HepG2 (cell line): Measurements from ENCODE around the gene HSDL1. TPM values are rescaled to one million over a fixed set of nuclear protein-coding genes. Genes with fewer than 3 reads are reported as not detected.

ENCODE experiments used
- CREB1 ChIP-seq, 2 experiments: fragments of 450-650 bp in 1 of 2; IDR thresholded peaks; 2 replicates each; pipeline ENCODE4 v1.6.1; 2016 to 2017; ENCODE audit warnings: control low read depth in 1 of 2, mild to moderate bottlenecking in 1 of 2, missing compliant biosample characterization in 1 of 2, missing genetic modification characterization in 1 of 2
- FOSL1 ChIP-seq: sonication (generic); formaldehyde crosslinking; IDR thresholded peaks from 2 replicates; pipeline ENCODE4 v1.9.0; 2021; ENCODE audit warnings: missing genetic modification reagents, borderline replicate concordance
- GATAD1 ChIP-seq: IDR thresholded peaks from 2 replicates; pipeline ENCODE4 v1.6.1; 2016; ENCODE audit warnings: missing genetic modification reagents, missing compliant biosample characterization
- RBM22 ChIP-seq: fragments of 200-400 bp; formaldehyde crosslinking; optimal IDR thresholded peaks from 2 replicates; pipeline ENCODE3; 2017; ENCODE audit warnings: mild to moderate bottlenecking, low read length, moderate library complexity
- SNAI1 ChIP-seq: sonication (generic); formaldehyde crosslinking; IDR thresholded peaks from 2 replicates; pipeline ENCODE4 v1.5.0; 2020; ENCODE audit warnings: mild to moderate bottlenecking, missing genetic modification reagents, borderline replicate concordance
- ZMAT3 ChIP-seq: sonication (generic); formaldehyde crosslinking; conservative IDR thresholded peaks from 2 replicates; pipeline ENCODE4 v1.7.0; 2021; ENCODE audit warnings: missing genetic modification reagents
- ZNF768 ChIP-seq: sonication (generic); formaldehyde crosslinking; IDR thresholded peaks from 2 replicates; pipeline ENCODE4 v1.4.0; 2020; ENCODE audit warnings: missing genetic modification reagents
- ZNF788 ChIP-seq: sonication (generic); formaldehyde crosslinking; IDR thresholded peaks from 2 replicates; pipeline ENCODE4 v1.5.0; 2020; ENCODE audit warnings: mild to moderate bottlenecking, missing genetic modification reagents, borderline replicate concordance
- polyA plus RNA-seq, 8 experiments: library from polyadenylated mRNA; depleted of rRNA in 3 of 8; stranded (reverse) in 7 of 8; unstranded in 1 of 8; fragments of >200 nt; fragmentation: Illumina TruSeq in 4 of 8; extraction: Trizol in 4 of 8; gene quantifications; 2 replicates each; pipeline versions ENCODE4 v1.2.1 to v1.2.3, GENCODE V29; 2011 to 2016; ENCODE audit warnings: low read depth in 4 of 8, missing spikeins in 1 of 8, mixed read lengths in 1 of 8; ENCODE audit not compliant: insufficient read depth in 1 of 8
- total RNA-seq, 5 experiments: library from RNA; depleted of rRNA; stranded (reverse); fragments of >200 nt; fragmentation: Illumina TruSeq; extraction: Trizol; gene quantifications; 2 replicates each; pipeline ENCODE4 v1.2.3, GENCODE V29; 2016; ENCODE audit warnings: low read depth in 1 of 5
- TF ChIP-seq, protein P1 (sequence below): sonication (generic); formaldehyde crosslinking; IDR thresholded peaks from 2 replicates; pipeline ENCODE4 v1.4.0; 2020; ENCODE audit warnings: missing genetic modification reagents, borderline replicate concordance
- TF ChIP-seq, protein P2 (sequence below): sonication (generic); formaldehyde crosslinking; IDR thresholded peaks from 2 replicates; pipeline ENCODE4 v1.4.0; 2020; ENCODE audit warnings: missing genetic modification reagents, borderline replicate concordance
- TF ChIP-seq, protein P3 (sequence below), 2 experiments: IDR thresholded peaks; 2 replicates each; pipeline ENCODE4 v1.6.1; 2011 to 2012; ENCODE audit warnings: low read length in 2 of 2, borderline replicate concordance in 1 of 2, low read depth in 1 of 2, mild to moderate bottlenecking in 1 of 2, moderate library complexity in 1 of 2
- TF ChIP-seq, protein P4 (sequence below): sonication (generic); formaldehyde crosslinking; IDR thresholded peaks from 2 replicates; pipeline ENCODE4 v1.5.0; 2020; ENCODE audit warnings: missing genetic modification reagents

Gene HSDL1
- total and polyA plus RNA-seq, 2 of the 13 experiments (the other 11 are each of a cell fraction or from before 2014, with no cell fraction given): 49.2 to 49.7 TPM

DNA sequence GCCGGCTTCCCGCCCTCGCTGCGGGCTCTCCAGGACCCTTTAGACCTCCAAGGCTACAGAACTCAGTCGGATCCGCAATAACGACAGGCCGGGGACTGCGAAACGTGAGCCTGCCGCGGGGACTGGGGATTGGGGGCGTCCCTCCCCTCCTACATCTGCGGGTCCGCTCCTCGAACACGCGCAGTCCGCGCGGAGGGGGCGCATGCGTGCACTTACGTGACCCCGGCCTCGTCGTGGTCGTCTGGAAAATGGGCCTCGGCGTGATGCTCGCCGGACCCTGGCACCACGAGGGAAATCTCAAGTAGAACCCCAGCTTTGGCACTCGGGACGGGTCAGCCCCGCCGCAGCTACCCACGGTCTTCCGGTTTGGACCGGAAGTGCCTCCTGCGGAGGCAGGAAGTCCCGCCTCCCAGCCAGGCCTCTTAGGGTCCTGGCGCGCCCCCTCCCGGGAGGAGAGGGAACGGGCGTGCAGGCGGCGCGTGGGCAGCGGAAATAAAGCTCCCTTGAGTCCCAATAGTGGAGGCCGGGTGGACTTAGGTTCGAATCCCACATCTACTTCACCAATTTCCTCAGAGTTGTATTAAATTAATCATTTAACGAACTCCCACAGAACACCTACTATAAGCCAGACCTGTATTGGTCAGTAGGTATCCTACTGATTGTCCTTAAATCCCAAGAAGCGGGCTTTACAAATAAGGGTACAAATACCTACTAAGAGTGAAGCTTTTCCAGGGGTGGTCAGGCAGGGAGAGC is 41.9 kb upstream of the HSDL1 start, which contains the start of gene TAF1C (continued):
- TF ChIP-seq ZNF788 (CRISPR knock-in tag) (peak; percentile 82; the same call in 1 of the 2 replicates), RBM22 (no peak), ZNF768 (CRISPR knock-in tag) (peak; percentile 82), CREB1 (IDR thresholded peaks at IDR 0.05) (0 out of 2 replicates have a peak, but pooled peaks have one; percentile 46), CREB1 (CRISPR knock-in tag; IDR thresholded peaks at IDR 0.05) (no peak; the same call in none of the 2 replicates), ZMAT3 (CRISPR knock-in tag) (peak; percentile 85), FOSL1 (CRISPR knock-in tag) (peak; percentile 26; the same call in 1 of the 2 replicates), SNAI1 (CRISPR knock-in tag) (0 out of 2 replicates have a peak, but pooled peaks have one; percentile 45), GATAD1 (CRISPR knock-in tag) (peak; percentile 98)
- TF ChIP-seq, protein P1, sequence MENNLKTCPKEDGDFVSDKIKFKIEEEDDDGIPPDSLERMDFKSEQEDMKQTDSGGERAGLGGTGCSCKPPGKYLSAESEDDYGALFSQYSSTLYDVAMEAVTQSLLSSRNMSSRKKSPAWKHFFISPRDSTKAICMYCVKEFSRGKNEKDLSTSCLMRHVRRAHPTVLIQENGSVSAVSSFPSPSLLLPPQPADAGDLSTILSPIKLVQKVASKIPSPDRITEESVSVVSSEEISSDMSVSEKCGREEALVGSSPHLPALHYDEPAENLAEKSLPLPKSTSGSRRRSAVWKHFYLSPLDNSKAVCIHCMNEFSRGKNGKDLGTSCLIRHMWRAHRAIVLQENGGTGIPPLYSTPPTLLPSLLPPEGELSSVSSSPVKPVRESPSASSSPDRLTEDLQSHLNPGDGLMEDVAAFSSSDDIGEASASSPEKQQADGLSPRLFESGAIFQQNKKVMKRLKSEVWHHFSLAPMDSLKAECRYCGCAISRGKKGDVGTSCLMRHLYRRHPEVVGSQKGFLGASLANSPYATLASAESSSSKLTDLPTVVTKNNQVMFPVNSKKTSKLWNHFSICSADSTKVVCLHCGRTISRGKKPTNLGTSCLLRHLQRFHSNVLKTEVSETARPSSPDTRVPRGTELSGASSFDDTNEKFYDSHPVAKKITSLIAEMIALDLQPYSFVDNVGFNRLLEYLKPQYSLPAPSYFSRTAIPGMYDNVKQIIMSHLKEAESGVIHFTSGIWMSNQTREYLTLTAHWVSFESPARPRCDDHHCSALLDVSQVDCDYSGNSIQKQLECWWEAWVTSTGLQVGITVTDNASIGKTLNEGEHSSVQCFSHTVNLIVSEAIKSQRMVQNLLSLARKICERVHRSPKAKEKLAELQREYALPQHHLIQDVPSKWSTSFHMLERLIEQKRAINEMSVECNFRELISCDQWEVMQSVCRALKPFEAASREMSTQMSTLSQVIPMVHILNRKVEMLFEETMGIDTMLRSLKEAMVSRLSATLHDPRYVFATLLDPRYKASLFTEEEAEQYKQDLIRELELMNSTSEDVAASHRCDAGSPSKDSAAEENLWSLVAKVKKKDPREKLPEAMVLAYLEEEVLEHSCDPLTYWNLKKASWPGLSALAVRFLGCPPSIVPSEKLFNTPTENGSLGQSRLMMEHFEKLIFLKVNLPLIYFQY: peak; percentile 46; the same call in 1 of the 2 replicates
- TF ChIP-seq, protein P2, sequence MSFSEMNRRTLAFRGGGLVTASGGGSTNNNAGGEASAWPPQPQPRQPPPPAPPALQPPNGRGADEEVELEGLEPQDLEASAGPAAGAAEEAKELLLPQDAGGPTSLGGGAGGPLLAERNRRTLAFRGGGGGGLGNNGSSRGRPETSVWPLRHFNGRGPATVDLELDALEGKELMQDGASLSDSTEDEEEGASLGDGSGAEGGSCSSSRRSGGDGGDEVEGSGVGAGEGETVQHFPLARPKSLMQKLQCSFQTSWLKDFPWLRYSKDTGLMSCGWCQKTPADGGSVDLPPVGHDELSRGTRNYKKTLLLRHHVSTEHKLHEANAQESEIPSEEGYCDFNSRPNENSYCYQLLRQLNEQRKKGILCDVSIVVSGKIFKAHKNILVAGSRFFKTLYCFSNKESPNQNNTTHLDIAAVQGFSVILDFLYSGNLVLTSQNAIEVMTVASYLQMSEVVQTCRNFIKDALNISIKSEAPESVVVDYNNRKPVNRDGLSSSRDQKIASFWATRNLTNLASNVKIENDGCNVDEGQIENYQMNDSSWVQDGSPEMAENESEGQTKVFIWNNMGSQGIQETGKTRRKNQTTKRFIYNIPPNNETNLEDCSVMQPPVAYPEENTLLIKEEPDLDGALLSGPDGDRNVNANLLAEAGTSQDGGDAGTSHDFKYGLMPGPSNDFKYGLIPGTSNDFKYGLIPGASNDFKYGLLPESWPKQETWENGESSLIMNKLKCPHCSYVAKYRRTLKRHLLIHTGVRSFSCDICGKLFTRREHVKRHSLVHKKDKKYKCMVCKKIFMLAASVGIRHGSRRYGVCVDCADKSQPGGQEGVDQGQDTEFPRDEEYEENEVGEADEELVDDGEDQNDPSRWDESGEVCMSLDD: peak; percentile 75
- TF ChIP-seq, protein P3, sequence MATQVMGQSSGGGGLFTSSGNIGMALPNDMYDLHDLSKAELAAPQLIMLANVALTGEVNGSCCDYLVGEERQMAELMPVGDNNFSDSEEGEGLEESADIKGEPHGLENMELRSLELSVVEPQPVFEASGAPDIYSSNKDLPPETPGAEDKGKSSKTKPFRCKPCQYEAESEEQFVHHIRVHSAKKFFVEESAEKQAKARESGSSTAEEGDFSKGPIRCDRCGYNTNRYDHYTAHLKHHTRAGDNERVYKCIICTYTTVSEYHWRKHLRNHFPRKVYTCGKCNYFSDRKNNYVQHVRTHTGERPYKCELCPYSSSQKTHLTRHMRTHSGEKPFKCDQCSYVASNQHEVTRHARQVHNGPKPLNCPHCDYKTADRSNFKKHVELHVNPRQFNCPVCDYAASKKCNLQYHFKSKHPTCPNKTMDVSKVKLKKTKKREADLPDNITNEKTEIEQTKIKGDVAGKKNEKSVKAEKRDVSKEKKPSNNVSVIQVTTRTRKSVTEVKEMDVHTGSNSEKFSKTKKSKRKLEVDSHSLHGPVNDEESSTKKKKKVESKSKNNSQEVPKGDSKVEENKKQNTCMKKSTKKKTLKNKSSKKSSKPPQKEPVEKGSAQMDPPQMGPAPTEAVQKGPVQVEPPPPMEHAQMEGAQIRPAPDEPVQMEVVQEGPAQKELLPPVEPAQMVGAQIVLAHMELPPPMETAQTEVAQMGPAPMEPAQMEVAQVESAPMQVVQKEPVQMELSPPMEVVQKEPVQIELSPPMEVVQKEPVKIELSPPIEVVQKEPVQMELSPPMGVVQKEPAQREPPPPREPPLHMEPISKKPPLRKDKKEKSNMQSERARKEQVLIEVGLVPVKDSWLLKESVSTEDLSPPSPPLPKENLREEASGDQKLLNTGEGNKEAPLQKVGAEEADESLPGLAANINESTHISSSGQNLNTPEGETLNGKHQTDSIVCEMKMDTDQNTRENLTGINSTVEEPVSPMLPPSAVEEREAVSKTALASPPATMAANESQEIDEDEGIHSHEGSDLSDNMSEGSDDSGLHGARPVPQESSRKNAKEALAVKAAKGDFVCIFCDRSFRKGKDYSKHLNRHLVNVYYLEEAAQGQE (IDR thresholded peaks at IDR 0.05; ENCODE audit: borderline replicate concordance in 1 of 2, low read depth in 1 of 2, low read length in 2 of 2): 0 out of 4 replicates have a peak, but pooled peaks of 1 of the 2 experiments have one; percentile 6
- TF ChIP-seq, protein P4, sequence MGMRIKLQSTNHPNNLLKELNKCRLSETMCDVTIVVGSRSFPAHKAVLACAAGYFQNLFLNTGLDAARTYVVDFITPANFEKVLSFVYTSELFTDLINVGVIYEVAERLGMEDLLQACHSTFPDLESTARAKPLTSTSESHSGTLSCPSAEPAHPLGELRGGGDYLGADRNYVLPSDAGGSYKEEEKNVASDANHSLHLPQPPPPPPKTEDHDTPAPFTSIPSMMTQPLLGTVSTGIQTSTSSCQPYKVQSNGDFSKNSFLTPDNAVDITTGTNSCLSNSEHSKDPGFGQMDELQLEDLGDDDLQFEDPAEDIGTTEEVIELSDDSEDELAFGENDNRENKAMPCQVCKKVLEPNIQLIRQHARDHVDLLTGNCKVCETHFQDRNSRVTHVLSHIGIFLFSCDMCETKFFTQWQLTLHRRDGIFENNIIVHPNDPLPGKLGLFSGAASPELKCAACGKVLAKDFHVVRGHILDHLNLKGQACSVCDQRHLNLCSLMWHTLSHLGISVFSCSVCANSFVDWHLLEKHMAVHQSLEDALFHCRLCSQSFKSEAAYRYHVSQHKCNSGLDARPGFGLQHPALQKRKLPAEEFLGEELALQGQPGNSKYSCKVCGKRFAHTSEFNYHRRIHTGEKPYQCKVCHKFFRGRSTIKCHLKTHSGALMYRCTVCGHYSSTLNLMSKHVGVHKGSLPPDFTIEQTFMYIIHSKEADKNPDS (CRISPR knock-in tag): 0 out of 2 replicates have a peak, but pooled peaks have one; percentile 49
